NCI-H2227 (cell line): Measurements from ENCODE around the gene COMMD1.
"Not testable (repeated sequence)": the region's sequence is repeated elsewhere in the genome, so short reads cannot be mapped to it uniquely, and the experiment has no call there.

ENCODE experiments used
- DNase-seq: peaks from one replicate; lab custom pipeline; 2025; ENCODE audit not compliant: unreplicated experiment; lab: John Stamatoyannopoulos, UW

The COMMD1 gene

GRCh38 chr2:61905372-61906185, at the start of gene COMMD1:
Gene COMMD1 (plus strand): TSS chr2:61905674. CDS start chr2:61905679, 5 bp downstream.
- DNase-seq, result peak; percentile 82

GRCh38 chr2:61857224-61857623, 48.2 kb upstream of the COMMD1 start:
- DNase-seq, result no peak

GRCh38 chr2:61862085-61862484, 43.4 kb upstream of the COMMD1 start:
- no peak for DNase-seq

GRCh38 chr2:61866482-61867089, 38.9 kb upstream of the COMMD1 start:
- DNase-seq, result not testable (repeated sequence)

- no peak for DNase-seq
Measured at GRCh38 chr2:61876400-61876799, 29.1 kb upstream of the COMMD1 start.

- DNase-seq, result no peak
Measured at GRCh38 chr2:61877571-61878245, 27.8 kb upstream of the COMMD1 start.

- no peak for DNase-seq
Measured at GRCh38 chr2:61878761-61879160, 26.7 kb upstream of the COMMD1 start.

- DNase-seq, result not testable (repeated sequence)
Measured at GRCh38 chr2:61879351-61879750, 26.1 kb upstream of the COMMD1 start.

GRCh38 chr2:61882850-61883249, 22.6 kb upstream of the COMMD1 start:
- DNase-seq, result no peak

GRCh38 chr2:61885896-61886603, 19.4 kb upstream of the COMMD1 start:
- DNase-seq, result no peak

GRCh38 chr2:61887717-61888266, 17.7 kb upstream of the COMMD1 start:
- peak; percentile 39 for DNase-seq

GRCh38 chr2:61888267-61889055, 17.0 kb upstream of the COMMD1 start, which contains the start of gene CCT4:
Gene CCT4 (minus strand): TSS chr2:61888656. CDS start chr2:61888507, 149 bp downstream.
- DNase-seq, result peak; percentile 94

- peak; percentile 26 for DNase-seq
Measured at GRCh38 chr2:61898810-61899209, 6.7 kb upstream of the COMMD1 start.

GRCh38 chr2:61900281-61900680, 5.2 kb upstream of the COMMD1 start:
- no peak for DNase-seq

GRCh38 chr2:61906186-61906470, 654 bp downstream of the COMMD1 start:
- no peak for DNase-seq

GRCh38 chr2:61909116-61909515, 3.6 kb downstream of the COMMD1 start:
- DNase-seq, result no peak

- DNase-seq, result peak; percentile 13
Measured at GRCh38 chr2:61910603-61911002, 5.1 kb downstream of the COMMD1 start.

- no peak for DNase-seq
Measured at GRCh38 chr2:61911510-61911909, 6.0 kb downstream of the COMMD1 start.

GRCh38 chr2:61914794-61915193, 9.3 kb downstream of the COMMD1 start:
- DNase-seq, result not testable (repeated sequence)

GRCh38 chr2:61920548-61920947, 15.1 kb downstream of the COMMD1 start:
- peak; percentile 49 for DNase-seq
